ENCODE results near the gene IFI6. TPM values are rescaled to one million over a fixed set of nuclear protein-coding genes. Genes with fewer than 3 reads are reported as not detected.

Gene IFI6
- total and polyA plus RNA-seq, 2 donors (not counting 1 experiment from before 2014, with no cell fraction given): 11.7 to 12.0 TPM

- 100% methylated on average over 4 of the region's 4 CpGs for WGBS (ENCODE audit: insufficient coverage)
- ATAC-seq (ENCODE audit: low read depth) (no peak), DNase-seq (no peak)
- Mint-ChIP-seq H3K27ac (no peak overlapping the region), H3K4me3 (no peak overlapping the region), H3K9me3 (ENCODE audit: insufficient read depth) (no peaks in the 10 kb centered on the region), H3K27me3 (no peaks in the 10 kb centered on the region), H3K4me1 (peaks cover 34% of the 10 kb centered on the region)
- POLR2A ChIA-PET: interaction anchor here (0.6 kb wide), 1 partner anchor 30 kb away, joined by 5 read pairs; no protein-coding TSS in a partner anchor
- no peak overlapping the region for H3K4me3 ChIP-seq (ENCODE audit: control extremely low read depth in 1 of 5, extremely low read depth in 1 of 5, insufficient read depth in 1 of 5, low read depth in 2 of 5, low read length in 4 of 5)
- TF ChIP-seq CTCF (IDR thresholded peaks at IDR 0.05): no peak
- no peak for TF ChIP-seq EZH2 (IDR thresholded peaks at IDR 0.05; ENCODE audit: borderline replicate concordance, insufficient read depth, low read depth, low read length, poor library complexity, severe bottlenecking)
- no peak overlapping the region for H2AFZ ChIP-seq (ENCODE audit: insufficient read depth, low read depth, low read length, poor library complexity, severe bottlenecking)
- H3K27me3 ChIP-seq (replicated peaks in 1 of 4; ENCODE audit: control extremely low read depth in 1 of 4, control insufficient read depth in 3 of 4, insufficient read depth in 4 of 4, low read length in 3 of 4): no peaks in the 10 kb centered on the region
- H3K4me1 ChIP-seq (ENCODE audit: control insufficient read depth in 2 of 2, insufficient read depth in 2 of 2, low read length in 2 of 2): peaks cover 18 to 30% of the 10 kb centered on the region in 2 donors
- H3K27ac ChIP-seq (ENCODE audit: low read length in 2 of 2): no peak overlapping the region
- peaks cover 0 to 1% of the 10 kb centered on the region in 2 experiments for H3K36me3 ChIP-seq (replicated peaks in 1 of 2; ENCODE audit: control extremely low read depth in 1 of 2, control insufficient read depth in 1 of 2, extremely low read depth in 1 of 2, insufficient read depth in 2 of 2, low read length in 1 of 2)
- intact Hi-C loops (cut with micrococcal nuclease): loop anchor here (10.0 kb wide), 1 partner anchor 561 kb away; no protein-coding TSS in a partner anchor
- no peaks in the 10 kb centered on the region for H4K20me1 ChIP-seq (ENCODE audit: control insufficient read depth, insufficient read depth, low read length, poor library complexity, severe bottlenecking)
- H3K79me2 ChIP-seq (ENCODE audit: control insufficient read depth, insufficient read depth, low read length): peaks cover 9% of the 10 kb centered on the region
- H3K9ac ChIP-seq (ENCODE audit: low read length): no peak overlapping the region
- no peaks in the 10 kb centered on the region for H3K9me3 ChIP-seq (ENCODE audit: control extremely low read depth in 1 of 3, control insufficient read depth in 2 of 3, insufficient read depth in 1 of 3, low read length in 2 of 3)
- H3K4me2 ChIP-seq (replicated peaks; ENCODE audit: low read depth, low read length, poor library complexity, severe bottlenecking): no peak overlapping the region
- CTCF ChIA-PET: interaction anchor here (0.6 to 8.8 kb wide), 8 partner anchors 9 to 366 kb away, joined by 3 to 473 read pairs (median 4); partner anchors contain the start of gene AHDC1
Observed at GRCh38 chr1:27666294-27666693, 5.7 kb downstream of the IFI6 start.

- no peak overlapping the region for H3K4me3 Mint-ChIP-seq
- no peaks in the 10 kb centered on the region for H3K27me3 Mint-ChIP-seq
- ATAC-seq (ENCODE audit: low read depth) (no peak), DNase-seq (no peak)
- H4K20me1 ChIP-seq (ENCODE audit: control insufficient read depth, insufficient read depth, low read length, poor library complexity, severe bottlenecking): no peaks in the 10 kb centered on the region
- H3K4me1 ChIP-seq (ENCODE audit: control insufficient read depth in 2 of 2, insufficient read depth in 2 of 2, low read length in 2 of 2): peaks cover 28 to 42% of the 10 kb centered on the region in 2 donors
- intact Hi-C loops (cut with micrococcal nuclease): loop anchor here (10.0 kb wide), 1 partner anchor 560 kb away; no protein-coding TSS in a partner anchor
- no peaks in the 10 kb centered on the region for H3K9me3 Mint-ChIP-seq (ENCODE audit: insufficient read depth)
- H3K27ac Mint-ChIP-seq: no peak overlapping the region
- no peak overlapping the region for H3K4me2 ChIP-seq (replicated peaks; ENCODE audit: low read depth, low read length, poor library complexity, severe bottlenecking)
- no peak overlapping the region for H3K9ac ChIP-seq (ENCODE audit: low read length)
- TF ChIP-seq EZH2 (IDR thresholded peaks at IDR 0.05; ENCODE audit: borderline replicate concordance, insufficient read depth, low read depth, low read length, poor library complexity, severe bottlenecking): no peak
- TF ChIP-seq CTCF (IDR thresholded peaks at IDR 0.05): no peak
- ChIA-PET CTCF (interaction anchor here (1.2 to 8.8 kb wide), 11 partner anchors 12 to 365 kb away, joined by 3 to 473 read pairs (median 5); partner anchors contain the start of genes AHDC1 and STX12), POLR2A (no interaction called here)
- H3K27me3 ChIP-seq (replicated peaks in 1 of 4; ENCODE audit: control extremely low read depth in 1 of 4, control insufficient read depth in 3 of 4, insufficient read depth in 4 of 4, low read length in 3 of 4): no peaks in the 10 kb centered on the region
- no peaks in the 10 kb centered on the region for H3K9me3 ChIP-seq (ENCODE audit: control extremely low read depth in 1 of 3, control insufficient read depth in 2 of 3, insufficient read depth in 1 of 3, low read length in 2 of 3)
- no peak overlapping the region for H2AFZ ChIP-seq (ENCODE audit: insufficient read depth, low read depth, low read length, poor library complexity, severe bottlenecking)
- H3K36me3 ChIP-seq (replicated peaks in 1 of 2; ENCODE audit: control extremely low read depth in 1 of 2, control insufficient read depth in 1 of 2, extremely low read depth in 1 of 2, insufficient read depth in 2 of 2, low read length in 1 of 2): peaks cover 0 to 1% of the 10 kb centered on the region in 2 experiments
- peaks cover 9% of the 10 kb centered on the region for H3K79me2 ChIP-seq (ENCODE audit: control insufficient read depth, insufficient read depth, low read length)
- peaks cover 41% of the 10 kb centered on the region for H3K4me1 Mint-ChIP-seq
- 100% methylated on average over 9 of the region's 9 CpGs for whole genome bisulfite sequencing (ENCODE audit: insufficient coverage)
- no peak overlapping the region for H3K4me3 ChIP-seq (ENCODE audit: control extremely low read depth in 1 of 5, extremely low read depth in 1 of 5, insufficient read depth in 1 of 5, low read depth in 2 of 5, low read length in 4 of 5)
- H3K27ac ChIP-seq (ENCODE audit: low read length in 2 of 2): no peak overlapping the region
Observed at GRCh38 chr1:27665016-27665651, 6.9 kb downstream of the IFI6 start.

All from B cell (primary cell).